ENCODE results near the gene TMEM11. TPM values are rescaled to one million over a fixed set of nuclear protein-coding genes. Genes with fewer than 3 reads are reported as not detected.

TMEM11 gene
- total and polyA plus RNA-seq, 2 donors (not counting 1 experiment from before 2014, with no cell fraction given) = 21.4 to 25.3 TPM

GRCh38 chr17:21149621-21150020 is 64.3 kb downstream of the TMEM11 start:
- no peaks in the 10 kb centered on the region for H4K20me1 ChIP-seq (ENCODE audit: control insufficient read depth, insufficient read depth, low read length, poor library complexity, severe bottlenecking)
- WGBS (ENCODE audit: insufficient coverage) = no CpG with 5 or more reads among the region's 1 CpG
- peaks cover 0 to 21% (median 7%) of the 10 kb centered on the region in 3 donors for H3K9me3 ChIP-seq (ENCODE audit: control extremely low read depth in 1 of 3, control insufficient read depth in 2 of 3, insufficient read depth in 1 of 3, low read length in 2 of 3)
- H2AFZ ChIP-seq (ENCODE audit: insufficient read depth, low read depth, low read length, poor library complexity, severe bottlenecking) = no peak overlapping the region
- ATAC-seq (ENCODE audit: low read depth) (no peak), DNase-seq (no peak)
- TF ChIP-seq EZH2 (IDR thresholded peaks at IDR 0.05; ENCODE audit: borderline replicate concordance, insufficient read depth, low read depth, low read length, poor library complexity, severe bottlenecking) (no peak), CTCF (IDR thresholded peaks at IDR 0.05) (no peak)
- H3K4me3 ChIP-seq (ENCODE audit: control extremely low read depth in 1 of 5, extremely low read depth in 1 of 5, insufficient read depth in 1 of 5, low read depth in 2 of 5, low read length in 4 of 5) = no peak overlapping the region
- no peak overlapping the region for H3K4me3 Mint-ChIP-seq
- intact Hi-C loops (cut with micrococcal nuclease) = no loop called here
- no peak overlapping the region for H3K4me2 ChIP-seq (replicated peaks; ENCODE audit: low read depth, low read length, poor library complexity, severe bottlenecking)
- H3K27ac Mint-ChIP-seq = no peak overlapping the region
- H3K4me1 Mint-ChIP-seq = peaks cover 4% of the 10 kb centered on the region
- H3K27me3 Mint-ChIP-seq = no peaks in the 10 kb centered on the region
- H3K27me3 ChIP-seq (replicated peaks in 1 of 4; ENCODE audit: control extremely low read depth in 1 of 4, control insufficient read depth in 3 of 4, insufficient read depth in 4 of 4, low read length in 3 of 4) = no peaks in the 10 kb centered on the region
- ChIA-PET POLR2A (no interaction called here), CTCF (no interaction called here)
- H3K9me3 Mint-ChIP-seq (ENCODE audit: insufficient read depth) = peaks cover 4% of the 10 kb centered on the region
- peaks cover 0 to 5% of the 10 kb centered on the region in 2 experiments for H3K36me3 ChIP-seq (replicated peaks in 1 of 2; ENCODE audit: control extremely low read depth in 1 of 2, control insufficient read depth in 1 of 2, extremely low read depth in 1 of 2, insufficient read depth in 2 of 2, low read length in 1 of 2)
- no peaks in the 10 kb centered on the region for H3K4me1 ChIP-seq (ENCODE audit: control insufficient read depth in 2 of 2, insufficient read depth in 2 of 2, low read length in 2 of 2)
- no peak overlapping the region for H3K27ac ChIP-seq (ENCODE audit: low read length in 2 of 2)
- no peaks in the 10 kb centered on the region for H3K79me2 ChIP-seq (ENCODE audit: control insufficient read depth, insufficient read depth, low read length)
- no peak overlapping the region for H3K9ac ChIP-seq (ENCODE audit: low read length)

Small RNAs within 50 kb of the gene (small RNA-seq; reads per million reads assigned to genes)
- gene RN7SL426P (ENCODE audit: insufficient read length, low read depth, low replicate concordance) = not detected

Other genes starting within 250 kb of the TMEM11 start
- gene USP22, start 171.2 kb downstream of the TMEM11 start, total RNA-seq = 167 and 184 TPM in 2 replicates
- 74.3 and 177 TPM in 2 replicates for gene USP22, start 171.2 kb downstream of the TMEM11 start, polyA plus RNA-seq
- gene DHRS7B, start 87.2 kb downstream of the TMEM11 start, total RNA-seq = 13.4 and 14.2 TPM in 2 replicates
- gene DHRS7B, start 87.2 kb downstream of the TMEM11 start, polyA plus RNA-seq = 5.9 and 8.2 TPM in 2 replicates
- 6.2 and 6.7 TPM in 2 replicates for gene NATD1, start 39.2 kb upstream of the TMEM11 start, total RNA-seq
- 2.0 and 3.1 TPM in 2 replicates for gene NATD1, start 39.2 kb upstream of the TMEM11 start, polyA plus RNA-seq
- 114 and 118 TPM in 2 replicates for gene MAP2K3, start 70.5 kb upstream of the TMEM11 start, total RNA-seq
- gene MAP2K3, start 70.5 kb upstream of the TMEM11 start, polyA plus RNA-seq = 61.0 and 77.4 TPM in 2 replicates
- not detected in 2 replicates for gene KCNJ12, start 162.2 kb upstream of the TMEM11 start, total RNA-seq
- gene KCNJ12, start 162.2 kb upstream of the TMEM11 start, polyA plus RNA-seq = not detected in 2 replicates